A549 treated with AZD9567 at 1 μM for 4 hours (cell line): ENCODE results near the gene SERTAD2. TPM values are rescaled to one million over a fixed set of nuclear protein-coding genes. Genes with fewer than 3 reads are reported as not detected.

Experiments
- total RNA-seq: library from RNA; stranded (reverse); fragments of 200-300 nt; extraction: Qiagen RNA extraction; gene quantifications from 5 replicates; pipeline ENCODE4 v1.2.3, GENCODE V29; 2022; ENCODE audit not compliant: insufficient read depth

The SERTAD2 gene, protein sequence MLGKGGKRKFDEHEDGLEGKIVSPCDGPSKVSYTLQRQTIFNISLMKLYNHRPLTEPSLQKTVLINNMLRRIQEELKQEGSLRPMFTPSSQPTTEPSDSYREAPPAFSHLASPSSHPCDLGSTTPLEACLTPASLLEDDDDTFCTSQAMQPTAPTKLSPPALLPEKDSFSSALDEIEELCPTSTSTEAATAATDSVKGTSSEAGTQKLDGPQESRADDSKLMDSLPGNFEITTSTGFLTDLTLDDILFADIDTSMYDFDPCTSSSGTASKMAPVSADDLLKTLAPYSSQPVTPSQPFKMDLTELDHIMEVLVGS
- 8.9 to 12.4 TPM (median 10.4 TPM) in 5 replicates for total RNA-seq

GRCh38 chr2:64653109-64654062 lies at the start of gene SERTAD2:
Gene SERTAD2 (minus strand): TSS chr2:64653913. CDS start chr2:64636871, 17,042 bp downstream.

Other genes starting within 250 kb of the SERTAD2 start
- 8.7 to 9.7 TPM (median 9.6 TPM) in 5 replicates for gene LGALSL, start 199.8 kb downstream of the SERTAD2 start, total RNA-seq
- 20.9 to 29.5 TPM (median 24.2 TPM) in 5 replicates for gene AFTPH, start 129.6 kb downstream of the SERTAD2 start, total RNA-seq